Activated T-cell treated with anti-CD3 and anti-CD28 coated beads, Interleukin-2, amount 50 U/mL, for 24 hours (primary cell): ENCODE measurements around the gene ATP5ME.
"Not testable (repeated sequence)": the region's sequence is repeated elsewhere in the genome, so short reads cannot be mapped to it uniquely, and the experiment has no call there.

Experiments used
- DNase-seq: peaks from one replicate; pipeline ENCODE4 v3.0.0-alpha.2; 2020
- H3K27ac Mint-ChIP-seq: 2 replicates; pipeline ENCODE4 v1.8.0; 2020; ENCODE audit warnings: mild to moderate bottlenecking, mixed read lengths
- H3K27me3 Mint-ChIP-seq: 2 replicates; pipeline ENCODE4 v1.8.0; 2020; ENCODE audit warnings: mixed read lengths
- H3K36me3 Mint-ChIP-seq: 2 replicates; pipeline ENCODE4 v1.8.0; 2020; ENCODE audit warnings: low read depth, mixed read lengths
- H3K4me1 Mint-ChIP-seq: 2 replicates; pipeline ENCODE4 v1.8.0; 2020; ENCODE audit warnings: low read depth, mixed read lengths
- H3K4me3 Mint-ChIP-seq: 2 replicates; pipeline ENCODE4 v1.8.0; 2020; ENCODE audit warnings: mild to moderate bottlenecking, moderate library complexity, mixed read lengths
- H3K9me3 Mint-ChIP-seq: 2 replicates; pipeline ENCODE4 v1.8.0; 2020; ENCODE audit warnings: mixed read lengths

Gene ATP5ME

DNA sequence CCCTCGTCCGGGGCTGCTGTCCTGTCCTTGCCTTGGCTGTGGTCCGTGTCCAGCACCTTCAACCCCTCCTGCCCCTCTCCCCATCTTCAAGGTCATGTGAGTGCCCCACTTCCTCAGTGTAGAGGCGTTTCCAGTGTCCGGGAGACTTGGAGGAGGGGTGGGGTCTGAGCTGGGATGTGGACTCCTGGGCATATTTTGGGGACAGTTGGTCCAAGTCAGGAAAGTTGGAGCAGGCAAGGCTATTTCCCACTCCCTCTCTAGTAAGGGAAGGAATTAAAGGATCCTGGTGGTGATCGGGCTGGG is 34.5 kb upstream of the ATP5ME start:
- Mint-ChIP-seq H3K27me3 (no peaks in the 10 kb centered on the region), H3K36me3 (peaks cover 6% of the 10 kb centered on the region), H3K9me3 (no peaks in the 10 kb centered on the region), H3K4me3 (no peak overlapping the region), H3K27ac (no peak overlapping the region), H3K4me1 (peaks cover 23% of the 10 kb centered on the region)
- no peak for DNase-seq

DNA sequence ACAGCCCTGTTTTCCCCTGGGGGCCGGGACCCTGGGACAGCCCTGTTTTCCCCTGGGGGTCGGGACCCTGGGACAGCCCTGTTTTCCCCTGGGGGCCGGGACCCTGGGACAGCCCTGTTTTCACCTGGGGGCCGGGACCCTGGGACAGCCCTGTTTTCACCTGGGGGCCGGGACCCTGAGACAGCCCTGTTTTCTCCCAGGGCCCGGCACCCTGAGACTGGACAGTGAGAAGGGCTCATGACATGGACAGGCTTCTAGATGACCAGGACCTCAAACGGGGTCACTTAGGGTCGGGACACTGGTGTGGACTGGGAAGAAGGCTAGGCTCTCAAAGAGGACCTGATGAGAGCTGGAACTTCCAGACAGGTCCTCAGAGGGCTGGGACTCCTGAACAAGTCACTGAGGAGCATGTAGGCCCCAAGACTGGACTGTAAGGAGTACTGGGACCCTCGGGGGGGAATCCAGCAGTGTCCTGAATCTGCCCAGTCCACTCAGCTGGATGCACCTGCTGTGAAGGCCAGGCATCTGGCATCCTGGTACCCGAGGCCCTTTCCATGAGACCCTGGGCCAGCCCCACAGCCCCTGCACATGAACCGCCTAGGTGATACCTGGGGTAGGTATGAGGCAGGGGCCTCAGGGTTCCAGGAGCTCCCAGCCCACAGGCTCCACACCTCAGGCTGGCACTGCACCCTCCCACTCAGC is 34.0 kb upstream of the ATP5ME start:
- Mint-ChIP-seq H3K27ac (peak overlapping the region; percentile 77), H3K4me1 (peaks cover 23% of the 10 kb centered on the region), H3K27me3 (no peaks in the 10 kb centered on the region), H3K36me3 (peaks cover 6% of the 10 kb centered on the region), H3K9me3 (no peaks in the 10 kb centered on the region), H3K4me3 (no peak overlapping the region)
- no peak for DNase-seq

DNA sequence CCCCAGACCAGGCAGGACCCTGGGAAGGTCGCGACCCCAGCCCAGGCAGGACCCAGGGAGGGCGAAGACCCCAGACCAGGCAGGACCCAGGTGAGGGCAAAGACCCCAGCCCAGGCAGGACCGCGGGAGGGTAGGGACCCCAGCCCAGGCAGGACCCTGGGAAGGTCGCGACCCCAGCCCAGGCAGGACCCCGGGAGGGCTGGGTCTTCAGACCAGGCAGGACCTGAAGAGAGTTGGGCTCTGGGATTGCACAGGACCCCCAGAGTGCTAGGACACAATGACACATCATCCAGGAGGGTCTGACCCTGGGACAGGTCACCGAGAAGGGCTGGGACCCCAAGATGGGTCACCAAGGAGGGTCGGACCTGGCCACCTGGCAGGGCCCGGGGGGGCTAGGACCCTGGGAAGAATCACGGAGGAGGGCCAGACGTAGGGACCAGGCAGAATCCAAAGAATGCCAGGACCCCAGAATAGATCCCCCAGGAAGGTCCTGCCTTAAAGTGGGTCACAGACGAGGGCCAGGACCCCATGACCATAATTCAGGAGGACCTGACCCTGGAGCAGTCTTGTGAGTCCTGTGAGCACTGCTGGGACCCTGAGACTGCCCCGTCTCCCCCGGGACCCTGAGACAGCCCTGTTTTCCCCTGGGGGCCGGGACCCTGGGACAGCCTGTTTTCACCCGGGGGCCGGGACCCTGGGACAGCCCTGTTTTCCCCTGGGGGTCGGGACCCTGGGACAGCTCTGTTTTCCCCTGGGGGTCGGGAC is 32.9 kb upstream of the ATP5ME start:
- peak overlapping the region; percentile 27 for H3K4me3 Mint-ChIP-seq
- H3K27ac Mint-ChIP-seq, result no peak overlapping the region
- no peaks in the 10 kb centered on the region for H3K9me3 Mint-ChIP-seq
- H3K4me1 Mint-ChIP-seq, result peaks cover 22% of the 10 kb centered on the region
- no peaks in the 10 kb centered on the region for H3K27me3 Mint-ChIP-seq
- DNase-seq, result no peak
- peaks cover 6% of the 10 kb centered on the region for H3K36me3 Mint-ChIP-seq

DNA sequence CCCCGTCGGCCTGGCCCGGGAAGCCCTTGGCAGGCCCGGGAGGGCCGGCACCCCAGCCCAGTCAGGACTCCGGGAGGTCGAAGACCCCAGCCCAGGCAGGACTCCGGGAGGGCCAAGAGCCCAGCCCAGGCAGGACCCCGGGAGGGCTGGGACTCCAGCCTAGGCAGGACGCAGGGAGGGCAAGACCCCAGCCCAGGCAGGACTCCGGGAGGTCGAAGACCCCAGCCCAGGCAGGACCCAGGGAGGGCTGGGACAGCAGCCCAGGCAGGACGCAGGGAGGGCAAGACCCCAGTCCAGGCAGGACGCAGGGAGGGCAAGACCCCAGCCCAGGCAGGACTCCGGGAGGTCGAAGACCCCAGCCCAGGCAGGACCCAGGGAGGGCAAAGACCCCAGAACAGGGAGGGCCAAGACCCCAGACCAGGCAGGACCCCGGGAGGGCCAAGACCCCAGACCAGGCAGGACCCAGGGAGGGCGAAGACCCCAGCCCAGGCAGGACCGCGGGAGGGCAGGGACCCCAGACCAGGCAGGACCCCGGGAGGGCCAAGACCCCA is 32.1 kb upstream of the ATP5ME start:
- not testable (repeated sequence) for H3K27me3 Mint-ChIP-seq, H3K36me3 Mint-ChIP-seq, H3K27ac Mint-ChIP-seq

DNA sequence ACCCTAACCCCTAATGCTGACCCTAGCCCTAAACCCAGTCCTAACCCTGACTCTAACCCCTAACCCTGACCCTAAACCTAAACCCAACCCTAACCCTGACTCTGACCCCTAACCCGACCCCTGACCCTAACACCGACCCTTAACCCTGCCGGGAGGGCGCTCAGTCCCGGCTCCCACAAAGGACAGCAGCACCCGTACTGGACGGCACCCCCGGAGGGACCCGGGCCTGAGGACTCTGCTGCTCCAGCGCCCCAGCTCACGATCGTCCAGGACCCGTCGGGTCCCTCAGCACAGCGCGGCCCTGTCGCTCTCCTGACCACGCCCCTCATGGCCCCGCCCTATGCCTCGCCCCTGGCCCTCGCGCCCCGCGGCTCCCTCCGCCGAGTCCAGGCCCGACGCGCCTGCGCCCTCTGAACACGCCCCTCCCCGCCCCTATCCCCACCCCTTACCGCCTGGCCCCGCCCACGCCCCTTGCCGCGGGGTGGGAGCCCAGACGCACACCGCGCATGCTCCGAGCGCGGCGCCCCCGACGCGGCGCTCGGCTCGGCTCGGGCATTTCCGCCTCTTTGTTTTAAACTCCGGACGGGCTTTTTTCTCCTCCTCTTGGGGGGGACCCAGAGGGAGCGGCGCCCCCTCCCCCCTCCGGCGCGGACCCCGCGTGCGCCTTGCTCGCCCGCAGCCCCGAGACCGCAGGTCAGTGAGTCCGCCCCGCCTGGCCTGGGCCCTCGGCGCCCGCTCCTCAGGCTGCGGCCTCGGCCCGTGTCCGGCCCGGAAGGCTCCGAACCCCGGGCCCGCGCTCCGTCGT is 31.4 kb upstream of the ATP5ME start, which contains the start of gene PCGF3:
Gene PCGF3, plus strand, starts transcription at position 555 of the 805 bp plus-strand sequence. CDS start 27,849 bp downstream, outside the sequence.
- DNase-seq, result peak; percentile 99
- no peaks in the 10 kb centered on the region for H3K27me3 Mint-ChIP-seq
- H3K4me3 Mint-ChIP-seq, result peak within 1 kb of the TSS; percentile 71
- peaks cover 3% of the 10 kb centered on the region for H3K36me3 Mint-ChIP-seq
- H3K9me3 Mint-ChIP-seq, result no peaks in the 10 kb centered on the region
- peaks cover 24% of the 10 kb centered on the region for H3K4me1 Mint-ChIP-seq
- peak within 1 kb of the TSS; percentile 78 for H3K27ac Mint-ChIP-seq

More for the DNA sequence above, 32.1 kb upstream of the ATP5ME start:
- H3K4me3 Mint-ChIP-seq, result peak overlapping the region; percentile 60
- not testable (repeated sequence) for DNase-seq, H3K9me3 Mint-ChIP-seq
- peaks cover 21% of the 10 kb centered on the region for H3K4me1 Mint-ChIP-seq

DNA sequence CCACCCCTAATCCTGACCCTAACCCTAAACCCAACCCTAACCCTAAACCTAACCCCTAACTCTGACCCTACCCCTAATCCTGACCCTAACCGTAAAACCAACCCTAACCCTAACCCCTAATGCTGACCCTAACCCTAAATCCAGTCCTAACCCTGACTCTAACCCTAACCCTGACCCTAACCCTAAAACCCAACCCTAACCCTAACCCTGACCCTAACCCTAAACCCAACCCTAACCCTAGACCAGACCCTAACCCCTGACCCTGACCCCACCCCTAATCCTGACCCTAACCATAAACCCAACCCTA is 30.8 kb upstream of the ATP5ME start:
- Mint-ChIP-seq H3K4me1 (peaks cover 24% of the 10 kb centered on the region), H3K4me3 (no peak overlapping the region), H3K27ac (no peak overlapping the region)

DNA sequence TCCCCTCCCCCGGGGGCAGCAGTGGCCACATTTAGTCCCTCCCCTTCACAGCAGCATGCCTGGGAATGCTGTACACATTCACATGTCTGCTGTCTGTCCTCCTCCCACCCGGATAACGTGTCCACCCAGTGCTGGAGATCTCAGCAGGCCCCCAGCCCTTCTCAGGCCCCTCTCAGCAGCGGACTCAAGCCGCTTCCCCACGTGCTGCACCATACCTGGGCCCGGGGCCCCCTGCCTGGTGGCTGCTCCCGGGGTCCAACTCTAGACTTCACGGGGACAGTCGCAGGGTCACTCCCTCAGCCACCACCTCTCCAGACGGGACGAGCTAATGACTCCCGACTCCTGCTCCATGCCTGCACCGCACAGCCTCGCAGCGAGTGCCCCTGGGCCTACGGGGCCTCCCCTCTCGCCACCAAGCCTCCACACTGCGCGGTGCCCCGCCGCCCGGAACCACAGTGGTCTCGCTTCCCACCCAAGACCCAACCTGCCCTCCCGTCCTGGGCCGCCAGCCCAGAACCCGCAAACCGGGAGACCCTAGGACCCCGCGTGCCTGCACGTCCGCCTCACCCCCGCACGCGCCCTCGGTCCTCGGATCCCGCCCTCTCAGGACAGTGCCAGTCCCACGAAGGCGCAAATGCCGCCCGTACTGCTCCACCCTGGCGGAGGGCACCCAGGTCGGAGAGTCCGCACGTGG is 30.3 kb upstream of the ATP5ME start:
- no peak for DNase-seq
- Mint-ChIP-seq H3K36me3 (no peaks in the 10 kb centered on the region), H3K9me3 (no peaks in the 10 kb centered on the region), H3K27me3 (no peaks in the 10 kb centered on the region), H3K4me3 (no peak overlapping the region), H3K4me1 (peaks cover 23% of the 10 kb centered on the region), H3K27ac (no peak overlapping the region)

More for the DNA sequence above, 30.8 kb upstream of the ATP5ME start:
- Mint-ChIP-seq H3K36me3 (no peaks in the 10 kb centered on the region), H3K9me3 (no peaks in the 10 kb centered on the region), H3K27me3 (no peaks in the 10 kb centered on the region)
- no peak for DNase-seq

DNA sequence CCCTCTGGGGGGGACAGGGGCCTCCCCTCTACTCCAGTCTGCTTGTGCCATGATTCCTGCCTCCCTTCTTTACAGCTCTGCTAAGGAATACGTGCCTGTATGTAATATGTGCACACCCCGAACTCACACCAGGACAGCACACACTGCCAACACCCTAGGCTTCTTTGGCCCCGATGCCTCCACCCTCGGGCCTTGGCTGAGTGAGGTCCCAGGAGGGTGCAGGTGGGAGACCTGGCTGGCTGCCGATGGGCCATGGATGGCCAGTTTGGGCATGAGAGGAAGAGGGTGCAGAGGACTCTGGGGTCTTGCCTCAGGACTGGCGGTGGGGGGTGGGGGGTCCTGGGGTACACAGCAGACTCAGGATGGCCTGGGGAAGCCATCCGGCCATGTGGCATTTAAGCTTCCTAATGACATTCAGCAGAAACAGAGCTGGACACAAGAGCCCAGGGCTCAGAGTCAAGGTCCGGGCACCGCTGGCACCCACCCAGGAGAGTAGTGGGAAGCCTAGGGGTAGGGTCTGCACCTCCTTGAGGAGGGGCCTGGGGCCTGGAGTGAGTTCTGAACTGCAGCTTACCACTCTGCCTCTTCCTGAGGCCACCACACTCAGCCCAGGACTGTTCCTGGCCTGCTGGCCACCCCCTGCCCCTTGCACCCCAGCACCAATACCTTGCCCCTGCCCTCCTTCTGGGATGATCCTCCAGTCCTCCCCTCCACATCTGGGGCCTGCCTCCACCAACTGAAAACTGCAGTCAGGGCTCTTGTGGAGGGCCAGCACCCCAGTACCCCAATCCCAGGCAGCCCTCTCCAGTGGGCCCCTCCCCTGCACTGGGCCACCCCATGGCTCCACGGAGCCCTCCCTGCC is 29.5 kb upstream of the ATP5ME start:
- H3K4me3 Mint-ChIP-seq, result no peak overlapping the region
- H3K27me3 Mint-ChIP-seq, result no peaks in the 10 kb centered on the region
- no peak overlapping the region for H3K27ac Mint-ChIP-seq
- H3K36me3 Mint-ChIP-seq, result no peaks in the 10 kb centered on the region
- peaks cover 21% of the 10 kb centered on the region for H3K4me1 Mint-ChIP-seq
- DNase-seq, result no peak
- H3K9me3 Mint-ChIP-seq, result no peaks in the 10 kb centered on the region

DNA sequence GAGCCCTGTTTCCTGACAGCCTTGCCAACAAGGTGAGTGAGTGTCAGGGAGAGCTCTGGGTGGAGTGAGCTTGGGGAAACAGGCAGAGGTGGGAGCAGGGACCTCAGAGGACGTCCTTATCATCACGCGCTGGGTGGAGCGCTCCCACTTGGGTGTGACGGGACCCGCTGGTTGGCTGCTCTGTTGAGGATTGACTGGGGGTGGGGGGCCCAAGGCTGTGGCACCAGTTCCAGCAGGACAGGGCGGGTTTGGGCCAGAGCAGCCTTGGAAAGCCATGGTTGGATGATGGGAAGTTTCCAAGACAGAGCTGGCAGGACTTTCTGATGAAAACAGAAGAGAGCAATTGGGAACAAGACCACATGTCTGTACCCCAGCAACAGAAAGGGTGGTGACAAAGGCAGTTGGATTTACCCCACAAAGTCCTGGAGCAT is 28.6 kb upstream of the ATP5ME start:
- DNase-seq, result no peak
- H3K36me3 Mint-ChIP-seq, result no peaks in the 10 kb centered on the region
- no peak overlapping the region for H3K4me3 Mint-ChIP-seq
- H3K4me1 Mint-ChIP-seq, result peaks cover 18% of the 10 kb centered on the region
- H3K9me3 Mint-ChIP-seq, result no peaks in the 10 kb centered on the region
- H3K27ac Mint-ChIP-seq, result no peak overlapping the region
- H3K27me3 Mint-ChIP-seq, result no peaks in the 10 kb centered on the region

DNA sequence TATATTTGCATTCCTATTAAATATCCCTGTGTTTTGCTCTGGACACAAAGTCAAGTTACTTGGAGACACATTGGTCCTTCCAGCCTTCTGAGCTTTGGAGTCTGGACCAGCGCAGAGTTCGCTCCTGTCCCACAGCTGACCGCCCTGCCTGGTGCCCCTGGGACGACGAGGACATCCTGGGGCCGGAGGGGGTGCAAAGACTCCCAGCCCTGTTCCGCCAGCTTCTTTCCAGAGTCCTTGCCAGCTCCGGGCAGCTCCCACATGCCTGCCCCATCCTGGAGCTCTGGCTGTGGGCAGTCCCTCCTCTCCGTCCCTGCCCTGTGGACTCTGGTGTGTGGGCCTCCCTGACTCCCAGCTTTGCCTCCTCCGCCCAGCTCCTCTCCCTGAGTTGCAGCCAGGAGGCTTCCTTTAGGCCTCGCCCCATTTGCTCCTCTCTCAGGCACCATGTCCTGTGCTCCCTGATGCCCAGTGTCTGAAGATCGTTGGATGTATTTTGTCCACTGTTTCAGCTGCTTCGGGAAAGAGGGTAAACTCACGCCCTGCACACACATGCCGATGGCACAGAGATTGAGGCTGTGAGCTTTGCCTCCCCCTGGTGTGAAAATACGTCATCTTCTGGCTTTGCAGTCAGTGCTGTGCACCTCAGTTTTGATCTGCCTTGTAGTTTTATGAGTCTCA is 26.6 kb upstream of the ATP5ME start:
- no peak for DNase-seq
- Mint-ChIP-seq H3K27me3 (no peaks in the 10 kb centered on the region), H3K4me3 (no peak overlapping the region), H3K9me3 (no peaks in the 10 kb centered on the region), H3K36me3 (no peaks in the 10 kb centered on the region), H3K4me1 (peaks cover 18% of the 10 kb centered on the region), H3K27ac (no peak overlapping the region)

DNA sequence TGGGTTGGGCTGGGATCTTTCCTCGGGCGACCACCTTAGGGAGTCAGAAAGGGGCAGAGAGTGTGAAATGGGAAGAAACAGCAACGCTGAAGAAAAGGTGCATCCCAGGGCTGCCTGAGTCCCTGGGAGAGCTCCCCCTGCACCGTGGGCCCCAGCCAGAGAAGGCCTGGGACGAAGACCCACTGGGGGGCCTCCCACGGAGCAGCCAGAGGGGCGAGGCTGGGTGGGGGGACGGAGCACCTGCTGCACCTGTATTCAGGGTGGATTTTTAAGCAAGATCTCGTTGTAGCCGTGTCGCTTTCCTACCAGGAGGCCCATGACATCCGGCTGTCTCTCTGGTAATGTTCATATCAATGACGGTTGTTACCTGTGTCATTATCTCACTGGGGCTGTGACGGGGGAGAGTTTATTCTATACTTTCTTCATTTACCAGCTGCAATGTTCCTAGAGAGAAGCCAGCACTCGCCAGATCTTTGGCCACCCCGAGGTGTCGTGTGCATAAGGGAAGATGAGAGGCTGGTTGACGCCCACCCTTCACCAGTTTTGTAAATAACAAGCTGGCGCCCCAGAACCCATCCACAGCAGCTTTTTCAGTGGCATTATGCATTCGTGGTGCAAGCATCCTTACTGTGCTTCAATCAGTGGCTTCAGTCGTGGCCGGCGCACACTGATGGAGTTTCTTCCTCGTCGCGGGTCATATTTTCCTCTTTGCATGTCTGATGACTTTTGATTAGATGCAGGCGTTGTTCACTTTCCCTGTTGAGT is 25.9 kb upstream of the ATP5ME start:
- Mint-ChIP-seq H3K9me3 (no peaks in the 10 kb centered on the region), H3K4me1 (peaks cover 16% of the 10 kb centered on the region), H3K4me3 (no peak overlapping the region), H3K36me3 (no peaks in the 10 kb centered on the region), H3K27me3 (peaks cover under 1% of the 10 kb centered on the region), H3K27ac (no peak overlapping the region)
- DNase-seq, result no peak

DNA sequence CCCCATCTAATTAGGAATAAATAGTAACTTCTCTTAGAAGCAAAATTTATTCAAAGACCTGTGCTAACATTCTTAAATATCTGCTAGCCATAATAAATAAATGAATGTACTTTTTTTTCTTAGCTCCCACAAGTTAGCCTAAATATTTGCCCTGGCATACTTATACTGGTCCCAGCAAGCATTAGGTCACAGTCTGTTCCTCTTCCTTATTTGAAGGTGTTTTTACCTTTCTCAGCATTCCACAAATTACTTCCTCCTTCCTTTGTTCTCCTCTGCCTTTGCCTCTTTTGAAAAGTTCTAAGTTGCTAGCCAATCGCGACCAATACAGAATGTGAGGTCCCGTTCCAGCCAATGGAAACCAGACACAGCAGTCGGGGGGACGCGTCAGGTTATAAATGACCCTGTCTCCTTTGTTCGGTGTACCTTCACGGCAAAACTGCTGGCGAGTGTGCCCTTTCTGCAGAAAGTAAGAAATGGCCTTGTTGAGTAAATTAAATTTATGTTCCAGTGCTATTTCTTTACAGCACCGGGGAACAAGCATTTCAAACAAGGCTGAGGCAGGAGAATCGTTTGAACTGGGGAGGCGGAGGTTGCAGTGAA is 20.4 kb upstream of the ATP5ME start:
- peaks cover 13% of the 10 kb centered on the region for H3K27me3 Mint-ChIP-seq
- not testable (repeated sequence) for H3K4me1 Mint-ChIP-seq, H3K27ac Mint-ChIP-seq, H3K9me3 Mint-ChIP-seq, H3K4me3 Mint-ChIP-seq, DNase-seq, H3K36me3 Mint-ChIP-seq
